SU-DHL-6 (cell line): ENCODE results near the gene NDUFA7.
A peak's percentile ranks its signal among the peaks of the same experiment; 100 is the strongest.

Source experiments
- H2AFZ ChIP-seq: fragments of 200-600 bp; sonication (generic); 2 replicates; pipeline ENCODE4 v1.6.1; 2014; ENCODE audit warnings: low read depth, mild to moderate bottlenecking, moderate library complexity, mixed read lengths, antibody characterized with exemption, low read length; ENCODE audit not compliant: severe bottlenecking
- H3F3A ChIP-seq: fragments of 200-600 bp; shearing (Covaris generic); 2 replicates; pipeline ENCODE4 v1.6.0; 2016; ENCODE audit warnings: antibody characterized with exemption, mild to moderate bottlenecking; ENCODE audit not compliant: insufficient read depth
- H3K27ac ChIP-seq: fragments of 200-600 bp; sonication (generic); 2 replicates; pipeline ENCODE4 v1.5.1; 2016; ENCODE audit warnings: low read depth, mild to moderate bottlenecking, low read length, moderate library complexity, mixed read lengths
- H3K27me3 ChIP-seq: fragments of 200-600 bp; sonication (generic), shearing (Covaris generic); 2 replicates; pipeline ENCODE4 v1.6.0; 2014; ENCODE audit warnings: mild to moderate bottlenecking, low read length
- H3K36me3 ChIP-seq: fragments of 200-600 bp; sonication (generic); 2 replicates; pipeline ENCODE4 v1.6.1; 2014; ENCODE audit warnings: mild to moderate bottlenecking, low read length, mixed read lengths
- H3K4me2 ChIP-seq: fragments of 300-600, 200-600 bp; shearing (Covaris generic), sonication (generic); 2 replicates; pipeline ENCODE4 v1.6.0; 2014; ENCODE audit warnings: low read length, low read depth, mild to moderate bottlenecking; ENCODE audit not compliant: poor library complexity, severe bottlenecking
- H3K4me3 ChIP-seq: fragments of 200-600 bp; sonication (generic); 2 replicates; pipeline ENCODE4 v1.5.1; 2014; ENCODE audit warnings: antibody characterized with exemption, low read length, mild to moderate bottlenecking, mixed read lengths; ENCODE audit not compliant: insufficient read depth, poor library complexity, severe bottlenecking
- H3K79me2 ChIP-seq: fragments of 200-600 bp; sonication (generic); 2 replicates; pipeline ENCODE4 v1.6.1; 2014; ENCODE audit warnings: mild to moderate bottlenecking, low read length, moderate library complexity; ENCODE audit not compliant: insufficient read depth
- H3K9ac ChIP-seq: fragments of 200-600 bp; sonication (generic); 2 replicates; pipeline ENCODE4 v1.7.0; 2014; ENCODE audit warnings: mild to moderate bottlenecking, low read length
- H3K9me2 ChIP-seq: fragments of 200-600 bp; sonication (generic); replicated peaks from 2 replicates; pipeline ENCODE4 v1.6.1; 2014; ENCODE audit warnings: low read length; ENCODE audit not compliant: insufficient read depth
- H3K9me3 ChIP-seq: fragments of 200-600 bp; sonication (generic); 2 replicates; pipeline ENCODE4 v1.6.1; 2014; ENCODE audit warnings: low read length, mixed read lengths; ENCODE audit not compliant: insufficient read depth
- H4K20me1 ChIP-seq: fragments of 200-600 bp; sonication (generic); 2 replicates; pipeline ENCODE4 v1.6.1; 2014; ENCODE audit warnings: low read depth, mild to moderate bottlenecking, antibody characterized with exemption, low read length, moderate library complexity, mixed read lengths
- CTCF ChIP-seq: fragments of 200-600 bp; sonication (generic); IDR thresholded peaks from one replicate; pipeline ENCODE4 v1.5.1; 2017; ENCODE audit warnings: antibody characterized with exemption, mild to moderate bottlenecking, low read length, moderate library complexity; ENCODE audit not compliant: insufficient read depth, poor library complexity, severe bottlenecking
- EZH2phosphoT487 ChIP-seq: fragments of 200-600 bp; sonication (generic), shearing (Covaris generic); conservative IDR thresholded peaks from 2 replicates; pipeline ENCODE4 v1.6.1; 2018; ENCODE audit warnings: mild to moderate bottlenecking, antibody characterized with exemption, low read length, moderate library complexity, mixed read lengths

The NDUFA7 gene

GRCh38 chr19:8336660-8337059, 15.5 kb upstream of the NDUFA7 start:
- Histone ChIP-seq H2AFZ (no peak overlapping the region), H3K4me2 (no peak overlapping the region), H3K36me3 (no peaks in the 10 kb centered on the region), H3K9ac (no peak overlapping the region), H3K9me2 (no peaks in the 10 kb centered on the region), H3F3A (no peaks in the 10 kb centered on the region), H4K20me1 (no peaks in the 10 kb centered on the region), H3K27ac (no peak overlapping the region), H3K4me3 (no peak overlapping the region), H3K79me2 (no peaks in the 10 kb centered on the region), H3K9me3 (no peaks in the 10 kb centered on the region), H3K27me3 (no peaks in the 10 kb centered on the region)
- TF ChIP-seq CTCF (no peak), EZH2phosphoT487 (no peak)

- no peak overlapping the region for H2AFZ ChIP-seq
- H3F3A ChIP-seq = no peaks in the 10 kb centered on the region
- H3K79me2 ChIP-seq = no peaks in the 10 kb centered on the region
- TF ChIP-seq EZH2phosphoT487 = no peak
- no peak for TF ChIP-seq CTCF
- no peaks in the 10 kb centered on the region for H4K20me1 ChIP-seq
- H3K9me2 ChIP-seq = no peaks in the 10 kb centered on the region
- H3K27me3 ChIP-seq = no peaks in the 10 kb centered on the region
- H3K36me3 ChIP-seq = no peaks in the 10 kb centered on the region
- no peak overlapping the region for H3K9ac ChIP-seq
- H3K4me2 ChIP-seq = peak overlapping the region; percentile 51
- H3K4me3 ChIP-seq = no peak overlapping the region
- H3K9me3 ChIP-seq = no peaks in the 10 kb centered on the region
- no peak overlapping the region for H3K27ac ChIP-seq
These were observed 14.9 kb upstream of the NDUFA7 start for GRCh38 chr19:8336072-8336569.

- Histone ChIP-seq H3K27me3 (no peaks in the 10 kb centered on the region), H2AFZ (no peak overlapping the region), H3K4me3 (peak overlapping the region; percentile 35), H3K9ac (peak overlapping the region; percentile 32; the same call in 1 of the 2 replicates), H3K4me2 (peak overlapping the region; percentile 51), H4K20me1 (no peaks in the 10 kb centered on the region), H3K9me3 (no peaks in the 10 kb centered on the region), H3K9me2 (no peaks in the 10 kb centered on the region), H3K36me3 (no peaks in the 10 kb centered on the region), H3F3A (no peaks in the 10 kb centered on the region), H3K27ac (no peak overlapping the region), H3K79me2 (no peaks in the 10 kb centered on the region)
- no peak for TF ChIP-seq CTCF
- no peak for TF ChIP-seq EZH2phosphoT487
These were observed 14.3 kb upstream of the NDUFA7 start for GRCh38 chr19:8335343-8336071.
